GM21381 (cell line): Measurements from ENCODE around the gene PRR5L.
"Not testable (repeated sequence)": the region's sequence is repeated elsewhere in the genome, so short reads cannot be mapped to it uniquely, and the experiment has no call there.

Source experiments
- ATAC-seq: cut with Tn5 transposase; IDR thresholded peaks from one replicate; pipeline ENCODE4 v1.9.1; 2021; ENCODE audit warnings: mild to moderate bottlenecking, moderate library complexity; ENCODE audit not compliant: unreplicated experiment

The PRR5L gene

GRCh38 chr11:36325403-36325802, 29.3 kb downstream of the PRR5L start:
- ATAC-seq, result not testable (repeated sequence)

GRCh38 chr11:36326524-36327419, 30.7 kb downstream of the PRR5L start:
- ATAC-seq, result peak; percentile 65

- no peak for ATAC-seq
Observed at GRCh38 chr11:36328966-36329673, 33.0 kb downstream of the PRR5L start.

GRCh38 chr11:36330411-36330810, 34.3 kb downstream of the PRR5L start:
- no peak for ATAC-seq

GRCh38 chr11:36333468-36333867, 37.4 kb downstream of the PRR5L start:
- no peak for ATAC-seq

GRCh38 chr11:36333897-36334296, 37.8 kb downstream of the PRR5L start:
- ATAC-seq, result no peak

- ATAC-seq, result no peak
Observed at GRCh38 chr11:36339888-36340287, 43.8 kb downstream of the PRR5L start.

- ATAC-seq, result no peak
Observed at GRCh38 chr11:36340897-36341296, 44.8 kb downstream of the PRR5L start.

- no peak for ATAC-seq
Observed at GRCh38 chr11:36341915-36342314, 45.8 kb downstream of the PRR5L start.

- ATAC-seq, result no peak
Observed at GRCh38 chr11:36342327-36342726, 46.2 kb downstream of the PRR5L start.

GRCh38 chr11:36343436-36343835, 47.3 kb downstream of the PRR5L start:
- no peak for ATAC-seq

- no peak for ATAC-seq
Observed at GRCh38 chr11:36345084-36345511, 49.0 kb downstream of the PRR5L start.

- no peak for ATAC-seq
Observed at GRCh38 chr11:36345535-36346141, 49.5 kb downstream of the PRR5L start.

- ATAC-seq, result no peak
Observed at GRCh38 chr11:36346562-36347383, 50.7 kb downstream of the PRR5L start.

- ATAC-seq, result no peak
Observed at GRCh38 chr11:36347384-36347906, 51.4 kb downstream of the PRR5L start.

GRCh38 chr11:36349351-36350136, 53.5 kb downstream of the PRR5L start:
- ATAC-seq, result no peak

- no peak for ATAC-seq
Observed at GRCh38 chr11:36350137-36350513, 54.0 kb downstream of the PRR5L start.

GRCh38 chr11:36352922-36353321, 56.8 kb downstream of the PRR5L start:
- no peak for ATAC-seq

GRCh38 chr11:36354221-36355003, 58.3 kb downstream of the PRR5L start:
- ATAC-seq, result peak; percentile 82
